GM23338 (cell line): ENCODE results near the gene OTUB2.

Experiments used
- EZH2 ChIP-seq: fragments of 200-600 bp; sonication (generic); IDR thresholded peaks from one replicate; pipeline ENCODE4 v1.8.0; 2017; ENCODE audit warnings: antibody characterized with exemption, mild to moderate bottlenecking, low read depth; ENCODE audit not compliant: unreplicated experiment
- EZH2phosphoT487 ChIP-seq: fragments of 200-600 bp; sonication (generic); IDR thresholded peaks from one replicate; pipeline ENCODE4 v1.8.1; 2018; ENCODE audit warnings: antibody characterized with exemption; ENCODE audit not compliant: unreplicated experiment
- POLR2AphosphoS5 ChIP-seq: IDR thresholded peaks from 2 replicates; pipeline ENCODE4 v1.6.1; 2016; ENCODE audit warnings: antibody characterized with exemption, low read depth
- ZNF114 ChIP-seq: fragments of 250-450 bp; sonication (Bioruptor Pico); IDR thresholded peaks from 2 replicates; pipeline ENCODE4 v1.5.0; 2020; ENCODE audit warnings: mild to moderate bottlenecking, moderate library complexity
- ZNF331 ChIP-seq: fragments of 250-450 bp; sonication (Bioruptor Pico); IDR thresholded peaks from 2 replicates; pipeline ENCODE4 v1.5.0; 2020; ENCODE audit warnings: low read depth, mild to moderate bottlenecking, moderate library complexity
- TF ChIP-seq, protein P1 (sequence below): IDR thresholded peaks from one replicate; pipeline ENCODE4 v1.6.1; 2018; ENCODE audit warnings: antibody characterized with exemption; ENCODE audit not compliant: unreplicated experiment
- TF ChIP-seq, protein P2 (sequence below), 2 experiments: fragments of 200-600 bp in 1 of 2; sonication (generic) in 1 of 2; conservative IDR thresholded peaks; 2 replicates each; pipeline versions ENCODE4 v1.5.1 to v1.6.1; 2016 to 2017; ENCODE audit warnings: antibody characterized with exemption in 2 of 2, low read depth in 2 of 2, mild to moderate bottlenecking in 2 of 2, moderate library complexity in 1 of 2

DNA sequence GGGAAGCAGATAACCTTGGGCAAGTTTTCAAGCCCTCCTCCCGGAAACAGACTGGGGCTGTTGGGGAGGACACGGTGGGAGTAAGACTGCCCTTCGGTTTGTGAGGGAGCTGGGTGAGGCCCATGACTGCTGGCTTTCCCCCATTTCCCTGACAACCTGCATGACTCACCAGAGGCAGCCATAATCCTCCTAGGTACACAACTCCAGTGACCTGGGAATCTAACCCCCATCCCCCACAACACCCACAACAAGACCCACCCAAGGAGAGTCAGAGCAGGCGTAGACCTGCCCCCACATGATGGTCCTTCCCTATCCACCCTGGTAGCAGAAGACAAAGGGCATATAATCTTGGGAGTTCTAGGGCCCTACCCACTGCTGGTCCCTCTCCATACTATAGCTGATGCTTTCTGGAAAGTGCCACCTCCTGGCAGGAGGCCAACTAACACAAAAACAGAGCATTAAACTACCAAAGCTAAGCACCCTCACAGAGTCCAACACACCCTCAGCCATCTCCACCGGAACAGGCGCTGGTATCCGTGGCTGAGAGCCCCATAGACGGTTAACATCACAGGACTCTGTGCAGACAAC lies 40.0 kb downstream of the OTUB2 start:
- no peak for TF ChIP-seq EZH2phosphoT487
- TF ChIP-seq EZH2, result no peak
- TF ChIP-seq, protein P1, sequence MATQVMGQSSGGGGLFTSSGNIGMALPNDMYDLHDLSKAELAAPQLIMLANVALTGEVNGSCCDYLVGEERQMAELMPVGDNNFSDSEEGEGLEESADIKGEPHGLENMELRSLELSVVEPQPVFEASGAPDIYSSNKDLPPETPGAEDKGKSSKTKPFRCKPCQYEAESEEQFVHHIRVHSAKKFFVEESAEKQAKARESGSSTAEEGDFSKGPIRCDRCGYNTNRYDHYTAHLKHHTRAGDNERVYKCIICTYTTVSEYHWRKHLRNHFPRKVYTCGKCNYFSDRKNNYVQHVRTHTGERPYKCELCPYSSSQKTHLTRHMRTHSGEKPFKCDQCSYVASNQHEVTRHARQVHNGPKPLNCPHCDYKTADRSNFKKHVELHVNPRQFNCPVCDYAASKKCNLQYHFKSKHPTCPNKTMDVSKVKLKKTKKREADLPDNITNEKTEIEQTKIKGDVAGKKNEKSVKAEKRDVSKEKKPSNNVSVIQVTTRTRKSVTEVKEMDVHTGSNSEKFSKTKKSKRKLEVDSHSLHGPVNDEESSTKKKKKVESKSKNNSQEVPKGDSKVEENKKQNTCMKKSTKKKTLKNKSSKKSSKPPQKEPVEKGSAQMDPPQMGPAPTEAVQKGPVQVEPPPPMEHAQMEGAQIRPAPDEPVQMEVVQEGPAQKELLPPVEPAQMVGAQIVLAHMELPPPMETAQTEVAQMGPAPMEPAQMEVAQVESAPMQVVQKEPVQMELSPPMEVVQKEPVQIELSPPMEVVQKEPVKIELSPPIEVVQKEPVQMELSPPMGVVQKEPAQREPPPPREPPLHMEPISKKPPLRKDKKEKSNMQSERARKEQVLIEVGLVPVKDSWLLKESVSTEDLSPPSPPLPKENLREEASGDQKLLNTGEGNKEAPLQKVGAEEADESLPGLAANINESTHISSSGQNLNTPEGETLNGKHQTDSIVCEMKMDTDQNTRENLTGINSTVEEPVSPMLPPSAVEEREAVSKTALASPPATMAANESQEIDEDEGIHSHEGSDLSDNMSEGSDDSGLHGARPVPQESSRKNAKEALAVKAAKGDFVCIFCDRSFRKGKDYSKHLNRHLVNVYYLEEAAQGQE, result no peak
- no peak for TF ChIP-seq ZNF331 (CRISPR knock-in tag)
- TF ChIP-seq, protein P2, sequence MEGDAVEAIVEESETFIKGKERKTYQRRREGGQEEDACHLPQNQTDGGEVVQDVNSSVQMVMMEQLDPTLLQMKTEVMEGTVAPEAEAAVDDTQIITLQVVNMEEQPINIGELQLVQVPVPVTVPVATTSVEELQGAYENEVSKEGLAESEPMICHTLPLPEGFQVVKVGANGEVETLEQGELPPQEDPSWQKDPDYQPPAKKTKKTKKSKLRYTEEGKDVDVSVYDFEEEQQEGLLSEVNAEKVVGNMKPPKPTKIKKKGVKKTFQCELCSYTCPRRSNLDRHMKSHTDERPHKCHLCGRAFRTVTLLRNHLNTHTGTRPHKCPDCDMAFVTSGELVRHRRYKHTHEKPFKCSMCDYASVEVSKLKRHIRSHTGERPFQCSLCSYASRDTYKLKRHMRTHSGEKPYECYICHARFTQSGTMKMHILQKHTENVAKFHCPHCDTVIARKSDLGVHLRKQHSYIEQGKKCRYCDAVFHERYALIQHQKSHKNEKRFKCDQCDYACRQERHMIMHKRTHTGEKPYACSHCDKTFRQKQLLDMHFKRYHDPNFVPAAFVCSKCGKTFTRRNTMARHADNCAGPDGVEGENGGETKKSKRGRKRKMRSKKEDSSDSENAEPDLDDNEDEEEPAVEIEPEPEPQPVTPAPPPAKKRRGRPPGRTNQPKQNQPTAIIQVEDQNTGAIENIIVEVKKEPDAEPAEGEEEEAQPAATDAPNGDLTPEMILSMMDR (conservative IDR thresholded peaks at IDR 0.05; ENCODE audit: low read depth in 2 of 2), result peak; percentile 7 to 20; a peak in 2 of 4 replicates
- TF ChIP-seq POLR2AphosphoS5, result no peak
- TF ChIP-seq ZNF114 (CRISPR knock-in tag), result no peak
